ENCODE measurements around the gene ELOVL5.

ELOVL5 gene

GRCh38 chr6:53238311-53238710, 110.4 kb downstream of the ELOVL5 start:
- DNase-seq (ENCODE audit: low spot score): no peak

GRCh38 chr6:53236241-53236640, 112.5 kb downstream of the ELOVL5 start:
- DNase-seq (ENCODE audit: low spot score): no peak

- no peak for DNase-seq (ENCODE audit: low spot score)
Measured at GRCh38 chr6:53235508-53235907, 113.2 kb downstream of the ELOVL5 start.

GRCh38 chr6:53233309-53233708, 115.4 kb downstream of the ELOVL5 start:
- DNase-seq (ENCODE audit: low spot score): no peak

- no peak for DNase-seq (ENCODE audit: low spot score)
Measured at GRCh38 chr6:53230775-53231467, 117.8 kb downstream of the ELOVL5 start.

- no peak for DNase-seq (ENCODE audit: low spot score)
Measured at GRCh38 chr6:53227847-53228246, 120.9 kb downstream of the ELOVL5 start.

- DNase-seq (ENCODE audit: low spot score): no peak
Measured at GRCh38 chr6:53220605-53221004, 128.1 kb downstream of the ELOVL5 start.

All from SW480 (cell line).